HG03565 (cell line): ENCODE results near the gene EPHA1.

ENCODE experiments used
- ATAC-seq: cut with Tn5 transposase; IDR thresholded peaks from one replicate; pipeline ENCODE4 v1.9.1; 2021; ENCODE audit warnings: mild to moderate bottlenecking, moderate library complexity; ENCODE audit not compliant: unreplicated experiment

Gene EPHA1

GRCh38 chr7:143408686-143409561 is at the start of gene EPHA1:
Gene EPHA1 (minus strand): TSS chr7:143408856. CDS start chr7:143408805, 51 bp downstream.
- ATAC-seq = no peak

- no peak for ATAC-seq
Observed at GRCh38 chr7:143458263-143458662, 49.6 kb upstream of the EPHA1 start.

- no peak for ATAC-seq
Observed at GRCh38 chr7:143456992-143457793, 48.5 kb upstream of the EPHA1 start.

- no peak for ATAC-seq
Observed at GRCh38 chr7:143455942-143456341, 47.3 kb upstream of the EPHA1 start.

GRCh38 chr7:143455491-143455890 is 46.8 kb upstream of the EPHA1 start:
- ATAC-seq = no peak

- no peak for ATAC-seq
Observed at GRCh38 chr7:143454091-143454680, 45.5 kb upstream of the EPHA1 start.

- ATAC-seq = no peak
Observed at GRCh38 chr7:143452495-143452894, 43.8 kb upstream of the EPHA1 start.

- no peak for ATAC-seq
Observed at GRCh38 chr7:143451746-143452145, 43.1 kb upstream of the EPHA1 start.

GRCh38 chr7:143451122-143451521 is 42.5 kb upstream of the EPHA1 start:
- no peak for ATAC-seq

GRCh38 chr7:143449793-143450192 is 41.1 kb upstream of the EPHA1 start:
- ATAC-seq = no peak

GRCh38 chr7:143448429-143448828 is 39.8 kb upstream of the EPHA1 start:
- no peak for ATAC-seq

GRCh38 chr7:143447466-143447865 is 38.8 kb upstream of the EPHA1 start:
- ATAC-seq = no peak

- no peak for ATAC-seq
Observed at GRCh38 chr7:143444785-143445184, 36.1 kb upstream of the EPHA1 start.

GRCh38 chr7:143444063-143444782 is 35.6 kb upstream of the EPHA1 start:
- no peak for ATAC-seq

- ATAC-seq = no peak
Observed at GRCh38 chr7:143443153-143443552, 34.5 kb upstream of the EPHA1 start, which contains the start of gene TAS2R60. Gene TAS2R60 (plus strand): TSS chr7:143443453. CDS start chr7:143443453, 0 bp downstream.

GRCh38 chr7:143439866-143440265 is 31.2 kb upstream of the EPHA1 start:
- no peak for ATAC-seq

GRCh38 chr7:143437578-143437977 is 28.9 kb upstream of the EPHA1 start:
- ATAC-seq = no peak

- ATAC-seq = peak; percentile 67
Observed at GRCh38 chr7:143436325-143436946, 27.8 kb upstream of the EPHA1 start.

GRCh38 chr7:143435266-143435665 is 26.6 kb upstream of the EPHA1 start:
- ATAC-seq = no peak

GRCh38 chr7:143434660-143435059 is 26.0 kb upstream of the EPHA1 start:
- no peak for ATAC-seq
